AG09319 (cell line): Measurements from ENCODE around the gene CETP.

ENCODE experiments used
- DNase-seq: peaks from one replicate; pipeline ENCODE4 v3.0.0-alpha.2; 2010; ENCODE audit warnings: low read depth; ENCODE audit errors: extremely low read depth
- CTCF ChIP-seq: IDR thresholded peaks from 2 replicates; pipeline ENCODE4 v1.5.1; 2011; ENCODE audit warnings: low read depth, mild to moderate bottlenecking, inconsistent platforms, low read length, moderate library complexity

The CETP gene

GRCh38 chr16:56965149-56966092, 3.7 kb downstream of the CETP start:
- no peak for TF ChIP-seq CTCF
- DNase-seq, result no peak

DNA sequence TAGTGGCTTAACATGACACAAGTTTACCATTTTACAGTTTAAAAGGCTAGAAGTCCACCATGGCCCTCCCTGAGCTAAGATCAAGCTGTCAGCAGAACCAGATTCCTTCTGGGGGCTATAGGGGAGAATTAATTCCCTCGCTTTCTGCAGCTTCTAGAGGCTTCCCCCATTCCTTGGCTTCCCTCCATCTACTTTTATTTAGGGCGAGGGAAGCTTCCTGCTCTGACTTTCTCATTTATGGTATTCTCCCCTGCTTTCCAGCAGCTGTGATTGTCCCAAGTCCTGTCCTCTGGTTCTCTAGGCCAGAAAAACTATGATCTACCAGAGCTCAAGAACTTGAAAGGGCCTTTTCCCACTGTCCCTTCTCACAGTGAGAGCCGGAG, 4.3 kb downstream of the CETP start:
- TF ChIP-seq CTCF, result no peak
- DNase-seq, result no peak

GRCh38 chr16:56967733-56968132, 6.0 kb downstream of the CETP start:
- TF ChIP-seq CTCF, result no peak
- no peak for DNase-seq

GRCh38 chr16:56969769-56970168, 8.0 kb downstream of the CETP start:
- no peak for DNase-seq
- no peak for TF ChIP-seq CTCF

- no peak for TF ChIP-seq CTCF
- no peak for DNase-seq
Observed at GRCh38 chr16:56970934-56971767, 9.4 kb downstream of the CETP start.

DNA sequence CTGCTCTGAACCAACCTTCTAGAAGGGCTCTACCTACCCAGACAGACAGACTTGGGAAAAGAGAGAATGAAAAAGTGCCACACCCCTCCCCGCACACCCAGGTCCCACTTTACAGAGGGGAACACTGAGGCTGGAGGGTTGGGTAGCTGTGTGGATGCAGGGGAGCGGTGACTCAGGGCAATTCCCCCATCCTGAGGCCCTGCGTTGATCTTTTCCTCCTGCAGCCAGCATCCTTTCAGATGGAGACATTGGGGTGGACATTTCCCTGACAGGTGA, 10.0 kb downstream of the CETP start:
- DNase-seq, result no peak
- no peak for TF ChIP-seq CTCF
